Liver (tissue), 9 donors: ENCODE measurements around the gene SHISA4. TPM values are rescaled to one million over a fixed set of nuclear protein-coding genes. Genes with fewer than 3 reads are reported as not detected.
A peak's percentile ranks its signal among the peaks of the same experiment; 100 is the strongest.

Source experiments
- DNase-seq: peaks from one replicate; pipeline ENCODE4 v3.0.0-alpha.2; 2017; ENCODE audit warnings: low spot score
- H3K27ac ChIP-seq, 2 donors: one replicate each; pipeline ENCODE4 v1.7.0; 2013; ENCODE audit warnings: inconsistent platforms in 2 of 2, low read length in 2 of 2, control low read depth in 1 of 2, low read depth in 1 of 2, mild to moderate bottlenecking in 1 of 2
- H3K27me3 ChIP-seq, 4 donors: one replicate each; pipeline versions ENCODE4 v1.6.1 to v1.7.0; 2013; ENCODE audit warnings: low read length in 3 of 4, inconsistent platforms in 1 of 4, mild to moderate bottlenecking in 1 of 4, moderate library complexity in 1 of 4; ENCODE audit not compliant: control insufficient read depth in 4 of 4, insufficient read depth in 4 of 4
- H3K36me3 ChIP-seq, 4 donors: one replicate each; pipeline versions ENCODE4 v1.6.1 to v1.7.0; 2013; ENCODE audit warnings: low read length in 3 of 4, mild to moderate bottlenecking in 3 of 4, low read depth in 1 of 4, moderate library complexity in 1 of 4; ENCODE audit not compliant: control insufficient read depth in 4 of 4, insufficient read depth in 3 of 4
- H3K4me1 ChIP-seq, 4 donors: one replicate each; pipeline versions ENCODE4 v1.6.1 to v1.7.0; 2013; ENCODE audit warnings: low read length in 3 of 4, mild to moderate bottlenecking in 3 of 4, moderate library complexity in 1 of 4; ENCODE audit not compliant: control insufficient read depth in 4 of 4, insufficient read depth in 4 of 4
- H3K4me3 ChIP-seq, 3 donors: one replicate each; pipeline versions ENCODE4 v1.6.1 to v1.7.0; 2013; ENCODE audit warnings: low read length in 3 of 3, control low read depth in 1 of 3, low read depth in 1 of 3, mild to moderate bottlenecking in 1 of 3
- H3K9ac ChIP-seq, 2 donors: one replicate each; pipeline ENCODE4 v1.7.0; 2013; ENCODE audit warnings: low read length in 2 of 2, mild to moderate bottlenecking in 2 of 2, moderate library complexity in 2 of 2, control low read depth in 1 of 2, low read depth in 1 of 2
- H3K9me3 ChIP-seq, 4 donors: one replicate each; pipeline versions ENCODE4 v1.6.1 to v1.7.0; 2013; ENCODE audit warnings: low read length in 3 of 4; ENCODE audit not compliant: control insufficient read depth in 4 of 4
- ATF3 ChIP-seq: IDR thresholded peaks from 2 replicates; pipeline ENCODE4 v1.6.1; 2016; ENCODE audit warnings: antibody characterized with exemption
- CTCF ChIP-seq: fragments of 150-350 bp; IDR thresholded peaks from 2 replicates; pipeline ENCODE4 v1.5.1; 2017; ENCODE audit warnings: improper control_type of control experiment, low read depth, low read length; ENCODE audit not compliant: missing input control
- EGR1 ChIP-seq, 2 donors: IDR thresholded peaks; 2 replicates each; pipeline ENCODE4 v1.6.1; 2016 to 2018; ENCODE audit warnings: antibody characterized with exemption in 2 of 2, low read depth in 2 of 2
- FOXA1 ChIP-seq: IDR thresholded peaks from 2 replicates; pipeline ENCODE4 v1.6.1; 2016; ENCODE audit warnings: antibody characterized with exemption
- FOXA2 ChIP-seq: IDR thresholded peaks from 2 replicates; pipeline ENCODE4 v1.6.1; 2016; ENCODE audit warnings: antibody characterized with exemption
- GABPA ChIP-seq, 2 donors: IDR thresholded peaks in 1 of 2; conservative IDR thresholded peaks in 1 of 2; 2 replicates each; pipeline ENCODE4 v1.6.1; 2016; ENCODE audit warnings: antibody characterized with exemption in 2 of 2, mild to moderate bottlenecking in 1 of 2, moderate library complexity in 1 of 2
- HNF4A ChIP-seq, 2 donors: conservative IDR thresholded peaks; 2 replicates each; pipeline ENCODE4 v1.6.1; 2016; ENCODE audit warnings: antibody characterized with exemption in 2 of 2, mild to moderate bottlenecking in 2 of 2
- HNF4G ChIP-seq: IDR thresholded peaks from 2 replicates; pipeline ENCODE4 v1.6.1; 2016; ENCODE audit warnings: antibody characterized with exemption
- JUND ChIP-seq, 2 donors: IDR thresholded peaks; 2 replicates each; pipeline ENCODE4 v1.6.1; 2016; ENCODE audit warnings: antibody characterized with exemption in 2 of 2
- MAX ChIP-seq: IDR thresholded peaks from 2 replicates; pipeline ENCODE4 v1.6.1; 2016; ENCODE audit warnings: antibody characterized with exemption
- NR2F2 ChIP-seq: IDR thresholded peaks from 2 replicates; pipeline ENCODE4 v1.6.1; 2016; ENCODE audit warnings: antibody characterized with exemption
- RAD21 ChIP-seq, 2 donors: IDR thresholded peaks; 2 replicates each; pipeline ENCODE4 v1.6.1; 2016; ENCODE audit warnings: antibody characterized with exemption in 2 of 2, mild to moderate bottlenecking in 2 of 2
- REST ChIP-seq: IDR thresholded peaks from 2 replicates; pipeline ENCODE4 v1.6.1; 2016; ENCODE audit warnings: antibody characterized with exemption, mild to moderate bottlenecking
- RXRA ChIP-seq, 2 donors: IDR thresholded peaks; 2 replicates each; pipeline ENCODE4 v1.6.1; 2017 to 2018; ENCODE audit warnings: antibody characterized with exemption in 2 of 2, mild to moderate bottlenecking in 1 of 2
- SP1 ChIP-seq: IDR thresholded peaks from 2 replicates; pipeline ENCODE4 v1.6.1; 2018; ENCODE audit warnings: antibody characterized with exemption, mild to moderate bottlenecking
- TAF1 ChIP-seq: conservative IDR thresholded peaks from 2 replicates; pipeline ENCODE4 v1.6.1; 2016; ENCODE audit warnings: antibody characterized with exemption, mild to moderate bottlenecking
- YY1 ChIP-seq: IDR thresholded peaks from 2 replicates; pipeline ENCODE4 v1.6.1; 2016; ENCODE audit warnings: antibody characterized with exemption, mild to moderate bottlenecking
- ZBTB33 ChIP-seq: IDR thresholded peaks from 2 replicates; pipeline ENCODE4 v1.6.1; 2016; ENCODE audit warnings: antibody characterized with exemption
- WGBS: extraction: QIAGEN DNeasy Blood & Tissue Kit; methylation state at CpG from one replicate; pipeline ENCODE4 v1.1.7; 2013; 5-methylcytosine and 5-hydroxymethylcytosine counted together
- polyA plus RNA-seq, 2 donors: library from polyadenylated mRNA; stranded (reverse) in 1 of 2; unstranded in 1 of 2; fragments of 200-250 nt in 1 of 2; fragments of >200 nt in 1 of 2; fragmentation: Nextera tagmentation in 1 of 2; extraction: Ambion mirVana in 1 of 2; gene quantifications; one replicate each; pipeline versions ENCODE4 v1.2.1 to v1.2.3, GENCODE V29; 2013 to 2015
- total RNA-seq, 2 donors: library from RNA; depleted of rRNA; stranded (reverse); fragments of >200 nt; gene quantifications; one replicate each; pipeline ENCODE4 v1.2.3, GENCODE V29; 2014
- donor health status: healthy.
- donor health status: healthy.
- donor health status: healthy.
- donor health status: healthy.
- donor health status: healthy.

Gene SHISA4
- total and polyA plus RNA-seq, 4 donors, result 0.47 to 4.1 (median 2.1) TPM

GRCh38 chr1:201889090-201889968, 631 bp downstream of the SHISA4 start:
- Histone ChIP-seq H3K9me3 (no peaks in the 10 kb centered on the region), H3K4me3 (peak overlapping the region in 2 of 3 donors; percentile 77 to 92), H3K36me3 (no peaks in the 10 kb centered on the region), H3K27me3 (no peaks in the 10 kb centered on the region), H3K9ac (no peak overlapping the region), H3K4me1 (peaks cover 8 to 14% (median 10%) of the 10 kb centered on the region in 4 donors), H3K27ac (no peak overlapping the region)
- 42% methylated on average over 33 of the region's 33 CpGs for WGBS
- DNase-seq, result no peak
- TF ChIP-seq FOXA2 (no peak), HNF4G (no peak), GABPA (IDR thresholded peaks at IDR 0.05 in 1 of 2, conservative IDR thresholded peaks at IDR 0.05 in 1 of 2) (no peak), NR2F2 (no peak), REST (no peak), ZBTB33 (no peak), CTCF (no peak), JUND (IDR thresholded peaks at IDR 0.05) (no peak), EGR1 (IDR thresholded peaks at IDR 0.05; ENCODE audit: low read depth in 2 of 2) (no peak), HNF4A (conservative IDR thresholded peaks at IDR 0.05) (no peak), RAD21 (IDR thresholded peaks at IDR 0.05) (no peak), TAF1 (no peak), YY1 (no peak), FOXA1 (no peak), ATF3 (no peak), SP1 (no peak), RXRA (IDR thresholded peaks at IDR 0.05) (no peak), MAX (no peak)
